ENCODE data around the gene CFAP70. TPM values are rescaled to one million over a fixed set of nuclear protein-coding genes. Genes with fewer than 3 reads are reported as not detected.

The CFAP70 gene
- total and polyA plus RNA-seq, 2 of the 8 experiments (the other 6 are each of a cell fraction or from before 2014, with no cell fraction given) = 0.21 to 0.30 TPM

DNA sequence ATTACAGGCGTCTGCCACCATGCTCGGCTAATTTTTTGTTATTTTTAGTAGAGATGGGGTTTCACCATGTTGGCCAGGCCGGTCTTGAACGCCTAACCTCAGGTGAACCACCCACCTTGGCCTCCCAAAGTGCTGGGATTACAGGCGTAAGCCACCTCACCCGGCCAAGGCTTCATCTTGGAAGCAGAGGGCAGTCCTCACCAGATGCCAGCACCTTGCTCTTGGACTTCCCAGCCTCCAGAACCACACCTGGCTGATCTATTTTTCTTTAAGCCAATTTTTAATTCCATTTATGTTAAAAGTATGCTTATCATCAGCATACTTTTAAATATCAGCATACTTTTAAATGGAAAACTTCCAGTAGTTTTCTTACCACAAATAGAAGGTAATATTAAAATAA lies 43.0 kb upstream of the CFAP70 start:
- ChIA-PET CTCF (ENCODE audit: partially characterized antibody) (interaction anchor here (0.6 kb wide), 1 partner anchor 11 kb away, joined by 3 read pairs; no protein-coding TSS in a partner anchor), POLR2A (ENCODE audit: partially characterized antibody) (interaction anchor here (1.4 kb wide), 1 partner anchor 11 kb away, joined by 4 read pairs; no protein-coding TSS in a partner anchor)
- TF ChIP-seq FOSL1 (IDR thresholded peaks at IDR 0.05; ENCODE audit: insufficient read depth, low read depth, low read length) = no peak
- TF ChIP-seq YY1 (IDR thresholded peaks at IDR 0.05; ENCODE audit: low read depth, low read length) = no peak
- no peak for TF ChIP-seq SIRT6 (IDR thresholded peaks at IDR 0.05; ENCODE audit: low read length)
- no peak for TF ChIP-seq HDAC2 (IDR thresholded peaks at IDR 0.05; ENCODE audit: borderline replicate concordance in 1 of 2, low read depth in 2 of 2, low read length in 2 of 2)
- TF ChIP-seq, protein P1, sequence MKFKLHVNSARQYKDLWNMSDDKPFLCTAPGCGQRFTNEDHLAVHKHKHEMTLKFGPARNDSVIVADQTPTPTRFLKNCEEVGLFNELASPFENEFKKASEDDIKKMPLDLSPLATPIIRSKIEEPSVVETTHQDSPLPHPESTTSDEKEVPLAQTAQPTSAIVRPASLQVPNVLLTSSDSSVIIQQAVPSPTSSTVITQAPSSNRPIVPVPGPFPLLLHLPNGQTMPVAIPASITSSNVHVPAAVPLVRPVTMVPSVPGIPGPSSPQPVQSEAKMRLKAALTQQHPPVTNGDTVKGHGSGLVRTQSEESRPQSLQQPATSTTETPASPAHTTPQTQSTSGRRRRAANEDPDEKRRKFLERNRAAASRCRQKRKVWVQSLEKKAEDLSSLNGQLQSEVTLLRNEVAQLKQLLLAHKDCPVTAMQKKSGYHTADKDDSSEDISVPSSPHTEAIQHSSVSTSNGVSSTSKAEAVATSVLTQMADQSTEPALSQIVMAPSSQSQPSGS (IDR thresholded peaks at IDR 0.05; ENCODE audit: low read length) = no peak
- TF ChIP-seq RXRA (IDR thresholded peaks at IDR 0.05; ENCODE audit: insufficient read depth, low read depth, low read length) = no peak
- TF ChIP-seq BACH1 (IDR thresholded peaks at IDR 0.05; ENCODE audit: low read length) = no peak
- TF ChIP-seq TAF1 (IDR thresholded peaks at IDR 0.05; ENCODE audit: low read depth, low read length) = no peak
- no peak for TF ChIP-seq CHD2 (IDR thresholded peaks at IDR 0.05; ENCODE audit: low read length)
- TF ChIP-seq SP2 (IDR thresholded peaks at IDR 0.05; ENCODE audit: low read length) = no peak
- TF ChIP-seq ZNF274 (IDR thresholded peaks at IDR 0.05; ENCODE audit: borderline replicate concordance, extremely low read depth, low read length) = no peak
- no peak for TF ChIP-seq POLR2AphosphoS5 (IDR thresholded peaks at IDR 0.05; ENCODE audit: low read depth, low read length)
- TF ChIP-seq ASH2L (IDR thresholded peaks at IDR 0.05; ENCODE audit: low read length) = no peak
- TF ChIP-seq BRCA1 (IDR thresholded peaks at IDR 0.05; ENCODE audit: low read depth, low read length) = no peak

More for the DNA sequence above, 43.0 kb upstream of the CFAP70 start:
- no peak overlapping the region for H2BK12ac ChIP-seq (ENCODE audit: low read depth, low read length)
- 92% methylated on average over 6 of the region's 6 CpGs; no CpG with 5 or more reads in 1 of the 2 experiments for WGBS, 2 experiments (ENCODE audit: extremely low coverage in 1 of 2, insufficient coverage in 1 of 2, insufficient read length in 1 of 2, insufficient replicate concordance in 2 of 2, low coverage in 1 of 2, low lambda C conversion rate in 2 of 2, missing lambda C conversion rate in 1 of 2)
- H3K79me2 ChIP-seq (ENCODE audit: control insufficient read depth in 1 of 2, insufficient read depth in 2 of 2, low read length in 2 of 2) = peaks cover 0 to 32% of the 10 kb centered on the region in 2 experiments; a peak in 2 of 4 replicates
- H4K20me1 ChIP-seq (replicated peaks in 1 of 2; ENCODE audit: control insufficient read depth in 1 of 2, insufficient read depth in 2 of 2, low read length in 2 of 2) = peaks cover 0 to 2% of the 10 kb centered on the region in 2 experiments
- H3K4ac ChIP-seq (replicated peaks; ENCODE audit: insufficient read length, low read depth, low read length) = no peak overlapping the region
- H3K79me1 ChIP-seq (ENCODE audit: low read depth, low read length) = no peaks in the 10 kb centered on the region
- no peak overlapping the region for H2BK15ac ChIP-seq (ENCODE audit: low read length)
- no peak overlapping the region for H2BK20ac ChIP-seq (ENCODE audit: low read length)
- H3K36me3 ChIP-seq (ENCODE audit: control insufficient read depth in 2 of 4, insufficient read depth in 4 of 4, low read length in 3 of 4) = peaks cover 0 to 8% (median 4%) of the 10 kb centered on the region in 4 experiments; a peak in 4 of 8 replicates
- no peak overlapping the region for H3K4me2 ChIP-seq (ENCODE audit: insufficient read depth in 1 of 2, low read depth in 2 of 2, low read length in 2 of 2)
- no peak for DNase-seq (ENCODE audit: low read depth in 1 of 2, low spot score in 2 of 2)
- no peak overlapping the region for H4K91ac ChIP-seq (replicated peaks; ENCODE audit: insufficient read length, low read length)
- H2BK120ac ChIP-seq (replicated peaks; ENCODE audit: low read depth, low read length) = no peak overlapping the region
- H3K14ac ChIP-seq (ENCODE audit: insufficient read length) = no peak overlapping the region
- no peak overlapping the region for H3K18ac ChIP-seq (ENCODE audit: extremely low read depth, low read length)
- H3K56ac ChIP-seq (replicated peaks; ENCODE audit: insufficient read length, low read depth, low read length) = no peak overlapping the region
- no peak overlapping the region for H2AFZ ChIP-seq (ENCODE audit: low read length)
- H3K4me1 ChIP-seq (replicated peaks in 1 of 4; ENCODE audit: control insufficient read depth in 3 of 4, insufficient read depth in 4 of 4, low read length in 3 of 4) = no peaks in the 10 kb centered on the region
- no peak overlapping the region for H2BK5ac ChIP-seq (ENCODE audit: low read depth, low read length)
- H3K27ac ChIP-seq (ENCODE audit: low read depth, low read length) = no peak overlapping the region
- no peak for FAIRE-seq
- H4K8ac ChIP-seq (ENCODE audit: extremely low read depth, insufficient read depth, low read length) = no peak overlapping the region
- no peak overlapping the region for H3K23ac ChIP-seq (ENCODE audit: insufficient read length)
- H3K23me2 ChIP-seq (ENCODE audit: low read depth, low read length) = no peaks in the 10 kb centered on the region
- H3K9ac ChIP-seq (replicated peaks in 1 of 4; ENCODE audit: extremely low read depth in 1 of 4, low read depth in 3 of 4, low read length in 3 of 4) = no peak overlapping the region
- H3K4me3 ChIP-seq (ENCODE audit: extremely low read depth in 1 of 4, insufficient read depth in 2 of 4, low read depth in 3 of 4, low read length in 4 of 4) = no peak overlapping the region
- H2AK5ac ChIP-seq (ENCODE audit: low read depth, low read length) = no peak overlapping the region
- H3K9me3 ChIP-seq (ENCODE audit: insufficient read depth in 2 of 2, low read depth in 1 of 2, low read length in 1 of 2) = no peaks in the 10 kb centered on the region
- H3K27me3 ChIP-seq (replicated peaks in 1 of 4; ENCODE audit: control insufficient read depth in 3 of 4, extremely low read depth in 1 of 4, insufficient read depth in 3 of 4, low read length in 3 of 4) = no peaks in the 10 kb centered on the region
- H4K5ac ChIP-seq (ENCODE audit: insufficient read length, low read depth, low read length) = no peak overlapping the region
